Stimulated activated CD8-positive, alpha-beta memory T cell treated with anti-CD3 and anti-CD28 coated beads, Interleukin-7, amount 100 ng/mL, for 48 hours (primary cell): ENCODE data around the gene UNC13D.

Source experiments
- DNase-seq, 2 donors: peaks; one replicate each; pipeline ENCODE4 v3.0.0-alpha.2; 2020; ENCODE audit warnings: low read depth in 1 of 2; ENCODE audit errors: extremely low read depth in 1 of 2

The UNC13D gene

GRCh38 chr17:75835654-75835987, 8.6 kb downstream of the UNC13D start:
- DNase-seq, result no peak

DNA sequence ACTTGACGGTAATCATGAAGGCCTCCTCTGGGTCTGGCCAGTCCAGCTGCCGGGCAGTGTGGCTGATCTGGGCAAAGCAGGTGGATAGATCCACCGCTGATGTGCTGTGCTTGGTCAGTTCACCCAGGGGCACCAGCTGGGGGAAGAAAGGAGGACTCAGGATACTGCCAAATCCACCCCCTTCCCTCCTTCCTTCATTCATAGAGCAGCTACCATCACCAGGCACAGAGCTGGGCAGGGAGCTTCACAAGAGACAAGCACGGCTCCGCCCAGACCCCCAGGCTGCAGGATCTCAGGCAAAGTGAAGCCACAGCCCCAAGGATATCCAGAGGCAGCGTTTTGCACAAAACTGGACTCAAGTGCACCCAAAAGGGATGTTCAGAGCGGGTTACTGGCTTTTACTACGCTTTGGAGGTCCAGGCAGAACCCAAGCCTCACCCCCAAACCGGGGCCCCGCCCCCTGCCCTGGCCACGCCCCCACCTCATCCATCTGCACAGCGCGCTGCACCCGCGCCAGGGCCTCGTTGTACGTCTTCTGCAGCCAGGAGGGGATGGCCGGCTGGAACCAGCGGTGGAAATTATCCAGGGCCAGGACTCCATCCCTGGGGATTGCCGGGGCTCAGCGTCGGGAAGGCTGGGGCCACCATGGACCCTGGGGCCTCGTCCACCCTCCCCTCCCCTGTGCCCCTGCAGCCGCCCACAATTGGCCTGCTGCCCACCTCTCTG, 9.1 kb downstream of the UNC13D start:
- DNase-seq, result no peak

DNA sequence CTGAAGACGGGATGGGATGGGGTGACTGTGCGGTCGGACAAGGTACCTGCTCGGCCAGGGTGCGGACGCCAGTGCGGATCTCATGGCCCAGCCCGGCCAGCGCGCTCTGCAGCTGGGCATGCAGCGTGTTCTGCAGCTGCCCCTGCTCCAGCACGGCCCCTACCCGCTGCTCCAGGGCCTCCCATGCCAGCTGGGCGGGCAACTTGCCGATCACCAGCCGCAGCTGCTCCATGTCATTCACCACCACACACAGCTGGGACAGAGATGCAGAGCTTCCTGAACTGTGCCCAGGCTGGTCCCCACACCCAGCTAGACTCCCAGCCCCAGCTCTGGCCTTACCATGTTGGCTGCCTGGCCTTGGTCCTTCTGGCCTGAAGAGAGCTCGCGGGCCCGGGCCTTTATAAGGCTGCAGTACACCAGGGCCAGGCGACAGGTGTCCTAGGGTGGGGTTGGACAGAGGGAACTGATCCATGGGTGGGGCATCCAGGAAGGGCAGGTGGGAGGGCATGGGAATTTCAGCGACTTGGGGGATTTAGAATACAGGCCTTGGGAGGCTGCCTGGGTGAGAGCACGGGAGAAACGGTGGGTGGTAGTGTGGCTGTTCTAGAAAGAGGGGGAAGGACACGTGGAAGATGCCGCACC, 9.8 kb downstream of the UNC13D start:
- no peak for DNase-seq

GRCh38 chr17:75832652-75833400, 11.4 kb downstream of the UNC13D start:
- DNase-seq, result no peak

DNA sequence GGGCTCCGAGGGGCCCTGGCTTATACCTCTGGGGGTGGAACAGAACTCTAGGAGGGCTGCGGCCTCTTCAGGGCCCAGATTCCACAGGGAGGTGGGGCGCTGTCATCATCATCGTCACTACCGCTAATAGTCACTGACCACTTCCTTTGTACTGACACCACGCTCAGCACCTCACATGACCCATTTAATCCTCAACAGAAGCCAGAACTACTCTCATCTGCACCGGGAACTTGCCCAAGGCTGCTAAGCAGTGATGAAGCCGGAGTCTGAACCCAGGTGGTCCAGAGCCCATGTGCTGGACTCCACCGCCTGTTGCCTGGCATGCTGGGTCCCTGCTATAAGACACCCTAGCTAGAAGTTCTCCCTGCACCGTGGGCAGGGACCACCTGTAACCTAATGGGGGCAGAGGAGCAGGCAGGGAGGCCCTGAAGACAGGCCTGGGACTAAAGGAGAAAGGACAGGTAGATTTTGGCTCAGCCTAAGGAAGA, 12.0 kb downstream of the UNC13D start:
- DNase-seq, result peak; percentile 32 to 33

GRCh38 chr17:75831032-75831571, 13.1 kb downstream of the UNC13D start:
- DNase-seq, result no peak

- DNase-seq, result no peak
Observed at GRCh38 chr17:75830164-75831031, 13.8 kb downstream of the UNC13D start.

DNA sequence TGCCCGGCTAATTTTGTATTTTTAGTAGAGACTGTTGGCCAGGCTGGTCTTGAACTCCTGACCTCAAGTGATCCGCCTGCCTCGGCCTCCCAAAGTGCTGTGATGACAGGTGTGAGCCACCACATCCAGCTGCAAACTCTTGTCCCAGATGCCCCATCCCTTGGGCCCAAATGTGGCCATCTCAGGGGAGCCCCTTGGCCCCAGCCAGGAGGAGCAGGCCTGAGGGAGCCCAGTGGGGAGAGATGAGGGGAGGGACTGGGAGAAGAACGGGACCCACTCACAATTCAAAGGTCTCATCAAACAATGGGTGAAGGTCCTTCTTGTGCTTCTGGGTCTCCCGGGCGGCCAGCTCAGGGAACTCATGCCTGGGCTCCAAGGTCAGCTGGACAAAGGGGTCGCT, 14.5 kb downstream of the UNC13D start:
- DNase-seq, result no peak

- DNase-seq, result no peak
Observed at GRCh38 chr17:75828741-75829140, 15.5 kb downstream of the UNC13D start.

GRCh38 chr17:75828076-75828400, 16.2 kb downstream of the UNC13D start:
- DNase-seq, result no peak

DNA sequence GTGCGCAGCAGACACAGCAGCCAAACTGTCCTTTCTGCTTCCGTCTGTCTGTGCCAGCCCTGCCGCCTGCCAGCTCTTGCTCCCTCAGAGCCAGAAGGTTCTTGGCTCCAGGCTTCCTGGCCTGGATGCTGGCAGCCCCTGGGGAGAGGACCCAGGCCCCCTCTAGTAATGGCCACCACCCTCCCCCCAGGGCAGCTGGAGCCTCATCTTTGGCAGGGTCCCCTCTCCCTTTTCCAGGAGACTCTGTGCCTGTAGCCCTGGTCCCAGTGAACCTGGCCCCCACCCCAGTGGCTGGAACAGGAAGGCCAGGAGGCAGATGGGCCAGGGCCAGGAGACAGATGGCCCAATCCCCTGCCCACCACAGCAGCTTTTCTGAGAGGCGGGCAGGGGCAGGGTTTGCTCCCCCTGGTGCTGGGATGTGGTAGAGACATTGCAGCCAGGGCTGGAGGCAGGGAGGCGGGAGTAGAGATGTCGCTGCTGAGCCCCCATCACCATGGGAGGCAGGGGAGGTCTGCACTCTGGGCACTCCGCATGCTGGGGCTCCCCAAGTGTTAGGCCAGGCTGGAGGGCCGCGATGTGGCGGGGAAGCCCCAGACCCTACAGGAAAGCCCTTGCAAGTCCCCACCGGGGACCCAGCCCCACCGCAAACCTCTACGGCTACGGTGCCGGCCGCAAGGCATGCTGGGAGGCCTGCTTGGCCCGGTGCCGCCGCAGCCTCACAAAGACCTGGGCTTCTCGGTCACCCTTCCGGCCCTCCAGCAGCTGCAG, 16.7 kb downstream of the UNC13D start:
- DNase-seq, result peak; percentile 43 to 49

DNA sequence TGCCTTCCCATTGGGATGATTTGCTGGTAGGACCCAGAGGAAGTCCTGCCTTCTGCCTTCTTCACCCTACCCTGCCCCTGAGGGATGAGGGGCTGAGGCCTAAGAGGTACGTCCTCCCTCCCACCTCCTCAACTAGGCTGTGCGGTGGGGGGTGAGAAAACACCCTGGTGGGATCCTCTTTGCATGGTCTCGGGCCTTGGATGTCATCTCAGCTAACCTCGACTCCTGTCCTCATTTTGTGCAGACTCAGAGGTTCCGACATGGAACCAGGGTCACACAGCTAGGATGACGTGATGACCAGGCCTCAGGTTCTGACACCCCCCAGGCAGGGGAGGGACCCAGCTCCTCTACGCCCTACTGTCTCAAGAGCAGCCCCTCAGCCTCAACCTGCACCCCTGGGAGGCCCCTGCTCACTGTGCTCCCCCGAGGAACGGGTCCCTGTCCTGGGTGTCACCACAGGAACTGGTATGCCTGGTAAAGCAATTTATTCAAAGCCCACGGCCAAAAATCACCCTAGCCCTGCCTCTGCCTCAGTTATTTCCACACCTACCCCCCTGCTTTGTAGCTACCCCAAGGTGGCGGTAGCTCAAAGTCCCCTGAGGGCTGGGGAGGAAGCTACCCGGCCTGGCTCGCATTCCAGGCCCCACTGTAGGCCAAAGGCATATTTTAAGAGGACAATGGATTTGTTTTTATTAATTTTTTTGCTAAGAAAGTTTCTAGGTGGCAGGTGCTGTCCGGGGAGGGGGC, 17.5 kb downstream of the UNC13D start:
- no peak for DNase-seq

GRCh38 chr17:75825748-75826370, 18.3 kb downstream of the UNC13D start:
- no peak for DNase-seq

- DNase-seq, result no peak
Observed at GRCh38 chr17:75825149-75825552, 19.1 kb downstream of the UNC13D start.

GRCh38 chr17:75824666-75825065, 19.5 kb downstream of the UNC13D start:
- DNase-seq, result no peak

GRCh38 chr17:75824050-75824552, 20.1 kb downstream of the UNC13D start:
- DNase-seq, result no peak

- no peak for DNase-seq
Observed at GRCh38 chr17:75823257-75824041, 20.8 kb downstream of the UNC13D start.

DNA sequence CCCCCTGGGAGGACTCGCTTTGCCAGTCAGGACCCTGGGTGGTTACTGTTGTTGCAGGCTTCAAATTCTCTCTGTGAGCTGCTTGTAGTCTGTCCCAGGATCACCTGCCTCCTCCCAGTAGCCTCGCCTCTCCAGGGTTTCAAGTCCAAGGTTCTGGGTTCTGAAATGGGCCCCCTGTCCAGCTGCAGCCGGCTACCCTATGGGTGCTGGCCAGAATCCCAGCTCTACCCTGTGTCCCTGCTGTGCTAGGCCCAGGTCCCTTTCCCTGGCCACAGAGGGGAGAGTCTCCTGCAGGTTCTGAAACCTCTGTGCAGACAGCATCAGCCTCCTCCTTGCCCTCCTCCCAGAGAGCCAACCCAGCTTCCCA, 21.4 kb downstream of the UNC13D start:
- no peak for DNase-seq
